HCT116 (cell line): Measurements from ENCODE around the gene LRRN2. TPM values are rescaled to one million over a fixed set of nuclear protein-coding genes. Genes with fewer than 3 reads are reported as not detected.

Source experiments
- ATAC-seq: fragments of 200-7000 bp; cut with Tn5 transposase; 2 replicates; pipeline ENCODE4 v1.9.1; 2020; ENCODE audit warnings: mild to moderate bottlenecking, moderate library complexity
- BruUV-seq: library from RNA; stranded (reverse); fragments of 400-500 nt; replicated peaks from 2 replicates; lab custom pipeline; 2021; lab: Mats Ljungman, UMichigan
- CTCF ChIA-PET: fragments of 300-600 bp; sonication (Branson Sonifier 250); formaldehyde crosslinking; loops from one replicate; lab custom pipeline; 2021; ENCODE audit warnings: antibody characterized with exemption; lab: Charles Lee
- POLR2A ChIA-PET: fragments of 300-600, 350-600 bp; sonication (Branson Sonifier 250); formaldehyde crosslinking; loops from one replicate; lab custom pipeline; 2021; ENCODE audit warnings: antibody characterized with exemption; lab: Charles Lee
- RAD21 ChIA-PET, 2 experiments: fragments of 300-600 bp; sonication (Branson Sonifier 250); formaldehyde crosslinking; loops; one replicate each; lab custom pipeline; 2023; ENCODE audit warnings: low total read pairs in 2 of 2; ENCODE audit not compliant: uncharacterized antibody in 2 of 2, unreplicated experiment in 2 of 2, low non-redundant PET in 1 of 2; lab: Charles Lee
- DNase-seq: peaks from one replicate; pipeline ENCODE4 v3.0.0-alpha.2; 2010; ENCODE audit warnings: low read depth, low spot score
- H2AFZ ChIP-seq: fragments of 200-600 bp; shearing (Covaris generic), sonication (generic); 2 replicates; pipeline ENCODE4 v1.6.1; 2017; ENCODE audit warnings: low read depth, mixed run types, mixed read lengths, antibody characterized with exemption, low read length; ENCODE audit not compliant: poor library complexity, severe bottlenecking
- H3K27ac ChIP-seq: 2 replicates; pipeline ENCODE4 v1.5.1; 2012; ENCODE audit warnings: low read depth, low read length
- H3K27me3 ChIP-seq: fragments of 200-600 bp; sonication (generic); 2 replicates; pipeline ENCODE4 v1.6.1; 2016; ENCODE audit warnings: mixed run types, low read length, mixed read lengths; ENCODE audit not compliant: insufficient read depth
- H3K36me3 ChIP-seq, 2 experiments: fragments of 200-500 bp in 1 of 2; fragments of 200-600 bp in 1 of 2; sonication (Bioruptor generic) in 1 of 2; sonication (generic) in 1 of 2; 2 replicates each; pipeline versions ENCODE4 v1.5.1 to v1.6.1; 2014 to 2016; ENCODE audit warnings: low read length in 2 of 2, inconsistent platforms in 1 of 2, mixed read lengths in 1 of 2, mixed run types in 1 of 2; ENCODE audit not compliant: insufficient read depth in 2 of 2, control insufficient read depth in 1 of 2
- H3K4me1 ChIP-seq, 2 experiments: fragments of 200-600 bp in 1 of 2; sonication (generic) in 1 of 2; 2 replicates each; pipeline versions ENCODE4 v1.5.1 to v1.6.1; 2012 to 2017; ENCODE audit warnings: low read length in 2 of 2, inconsistent platforms in 1 of 2, mild to moderate bottlenecking in 1 of 2, mixed read lengths in 1 of 2, mixed run types in 1 of 2, moderate library complexity in 1 of 2; ENCODE audit not compliant: insufficient read depth in 2 of 2, control insufficient read depth in 1 of 2
- H3K4me2 ChIP-seq: fragments of 200-600 bp; sonication (generic); 2 replicates; pipeline ENCODE4 v1.6.1; 2017; ENCODE audit warnings: mixed run types, low read length, mixed read lengths
- H3K4me3 ChIP-seq, 2 experiments: fragments of 200-600 bp in 1 of 2; sonication (generic) in 1 of 2; replicated peaks in 1 of 2; 2 replicates each; pipeline ENCODE4 v1.5.1; 2011 to 2016; ENCODE audit warnings: low read length in 2 of 2, control low read depth in 1 of 2, low read depth in 1 of 2, mild to moderate bottlenecking in 1 of 2, mixed read lengths in 1 of 2, mixed run types in 1 of 2
- H3K79me2 ChIP-seq: fragments of 200-600 bp; sonication (generic); 2 replicates; pipeline ENCODE4 v1.6.1; 2017; ENCODE audit warnings: mild to moderate bottlenecking, mixed run types, low read length, moderate library complexity, mixed read lengths; ENCODE audit not compliant: insufficient read depth
- H3K9ac ChIP-seq: fragments of 200-600 bp; sonication (generic); 2 replicates; pipeline ENCODE4 v1.6.1; 2016; ENCODE audit warnings: low read length, mixed read lengths
- H3K9me2 ChIP-seq: fragments of 200-600 bp; sonication (generic), shearing (Covaris generic); 2 replicates; pipeline ENCODE4 v1.6.1; 2017; ENCODE audit warnings: mixed run types, mild to moderate bottlenecking, moderate library complexity; ENCODE audit not compliant: insufficient read depth
- H3K9me3 ChIP-seq, 2 experiments: fragments of 200-500 bp in 1 of 2; fragments of 200-600 bp in 1 of 2; sonication (Bioruptor generic) in 1 of 2; sonication (generic) in 1 of 2; 2 replicates each; pipeline ENCODE4 v1.6.1; 2014 to 2017; ENCODE audit warnings: low read length in 2 of 2, mixed read lengths in 2 of 2, inconsistent platforms in 1 of 2, low read depth in 1 of 2, mild to moderate bottlenecking in 1 of 2, mixed run types in 1 of 2, moderate library complexity in 1 of 2; ENCODE audit not compliant: control insufficient read depth in 1 of 2, insufficient read depth in 1 of 2
- H4K20me1 ChIP-seq: fragments of 200-600 bp; sonication (generic), shearing (Covaris generic); 2 replicates; pipeline ENCODE4 v1.6.1; 2017; ENCODE audit warnings: mixed run types, mild to moderate bottlenecking, moderate library complexity; ENCODE audit not compliant: insufficient read depth
- CEBPB ChIP-seq: IDR thresholded peaks from 2 replicates; pipeline ENCODE4 v1.6.1; 2012; ENCODE audit warnings: low read depth
- CTCF ChIP-seq, 3 experiments: fragments of 200-600 bp in 1 of 3; sonication (generic) in 1 of 3; IDR thresholded peaks in 2 of 3; conservative IDR thresholded peaks in 1 of 3; 2 replicates each; pipeline ENCODE4 v1.5.1; 2012 to 2017; ENCODE audit warnings: low read depth in 2 of 3, low read length in 2 of 3, antibody characterized with exemption in 1 of 3, borderline replicate concordance in 1 of 3, control low read depth in 1 of 3, mild to moderate bottlenecking in 1 of 3, mixed read lengths in 1 of 3, mixed run types in 1 of 3, moderate library complexity in 1 of 3; ENCODE audit not compliant: insufficient read depth in 1 of 3
- EZH2phosphoT487 ChIP-seq: fragments of 200-600 bp; IDR thresholded peaks from 2 replicates; pipeline ENCODE4 v1.6.1; 2018; ENCODE audit warnings: antibody characterized with exemption, borderline replicate concordance
- FOSL1 ChIP-seq: IDR thresholded peaks from 2 replicates; pipeline ENCODE4 v1.6.1; 2012; ENCODE audit warnings: low read depth
- SRF ChIP-seq: IDR thresholded peaks from 2 replicates; pipeline ENCODE4 v1.6.1; 2012; ENCODE audit warnings: low read depth
- TCF7L2 ChIP-seq: IDR thresholded peaks from 2 replicates; pipeline ENCODE4 v1.7.0; 2011; ENCODE audit warnings: borderline replicate concordance, inconsistent platforms; ENCODE audit not compliant: insufficient read depth, insufficient read length; ENCODE audit errors: extremely low read depth
- ZFX ChIP-seq: fragments of 450-650 bp; IDR thresholded peaks from 2 replicates; pipeline ENCODE4 v1.6.1; 2017
- ZNF274 ChIP-seq: fragments of 200-500 bp; sonication (Bioruptor generic); IDR thresholded peaks from 2 replicates; pipeline ENCODE4 v1.6.1; 2014; ENCODE audit warnings: mild to moderate bottlenecking, low read depth, low read length, inconsistent platforms
- intact Hi-C: fragments of 100-400 bp; cut with micrococcal nuclease; formaldehyde crosslinking; loops from 2 replicates; pipeline ENCODE4 v1.10.0; 2022
- total RNA-seq: library from RNA; stranded (reverse); gene quantifications from one replicate; pipeline ENCODE4 v1.2.1, GENCODE V29; 2021; ENCODE audit not compliant: unreplicated experiment
- TF ChIP-seq, protein P1 (sequence below): IDR thresholded peaks from 2 replicates; pipeline ENCODE4 v1.6.1; 2011; ENCODE audit warnings: mild to moderate bottlenecking, low read length, moderate library complexity; ENCODE audit not compliant: insufficient replicate concordance; ENCODE audit errors: extremely low read depth

The LRRN2 gene
- total RNA-seq, 1 experiment from 2014 or later: 3.2 TPM

- ATAC-seq (no peak), DNase-seq (no peak)
- Histone ChIP-seq H4K20me1 (no peaks in the 10 kb centered on the region), H2AFZ (no peak overlapping the region), H3K4me3 (peak overlapping the region; percentile 53 to 72), H3K27ac (no peak overlapping the region), H3K4me2 (peak overlapping the region; percentile 91), H3K36me3 (no peaks in the 10 kb centered on the region), H3K4me1 (peaks cover 6 to 16% of the 10 kb centered on the region in 2 experiments; a peak in 3 of 4 replicates), H3K9ac (peak overlapping the region; percentile 66), H3K27me3 (no peaks in the 10 kb centered on the region), H3K79me2 (no peaks in the 10 kb centered on the region), H3K9me2 (no peaks in the 10 kb centered on the region), H3K9me3 (no peaks in the 10 kb centered on the region)
- no peak for TF ChIP-seq EZH2phosphoT487
- ChIA-PET POLR2A (no interaction called here), RAD21 (no interaction called here), CTCF (no interaction called here)
- intact Hi-C loops: no loop called here
- no TSS peak for BruUV-seq
Measured at GRCh38 chr1:204684206-204684570, 1.4 kb downstream of the LRRN2 start.

GRCh38 chr1:204683284-204684205 lies 2.0 kb downstream of the LRRN2 start:
- Histone ChIP-seq H3K27ac (no peak overlapping the region), H3K9me3 (no peaks in the 10 kb centered on the region), H4K20me1 (no peaks in the 10 kb centered on the region), H3K36me3 (no peaks in the 10 kb centered on the region), H3K27me3 (no peaks in the 10 kb centered on the region), H3K4me1 (peaks cover 6 to 16% of the 10 kb centered on the region in 2 experiments; a peak in 3 of 4 replicates), H2AFZ (no peak overlapping the region), H3K9me2 (no peaks in the 10 kb centered on the region), H3K4me3 (no peak overlapping the region), H3K9ac (no peak overlapping the region), H3K79me2 (no peaks in the 10 kb centered on the region), H3K4me2 (peak overlapping the region; percentile 91)
- no TSS peak for BruUV-seq
- DNase-seq (no peak), ATAC-seq (no peak)
- ChIA-PET RAD21 (no interaction called here), POLR2A (no interaction called here), CTCF (no interaction called here)
- no peak for TF ChIP-seq FOSL1
- no peak for TF ChIP-seq ZNF274
- TF ChIP-seq CEBPB: no peak
- TF ChIP-seq SRF: no peak
- no peak for TF ChIP-seq CTCF (IDR thresholded peaks at IDR 0.05 in 2 of 3, conservative IDR thresholded peaks at IDR 0.05 in 1 of 3; ENCODE audit: borderline replicate concordance in 1 of 3, insufficient read depth in 1 of 3, low read depth in 2 of 3, low read length in 2 of 3)
- TF ChIP-seq ZFX: no peak
- TF ChIP-seq EZH2phosphoT487: no peak
- TF ChIP-seq, protein P1, sequence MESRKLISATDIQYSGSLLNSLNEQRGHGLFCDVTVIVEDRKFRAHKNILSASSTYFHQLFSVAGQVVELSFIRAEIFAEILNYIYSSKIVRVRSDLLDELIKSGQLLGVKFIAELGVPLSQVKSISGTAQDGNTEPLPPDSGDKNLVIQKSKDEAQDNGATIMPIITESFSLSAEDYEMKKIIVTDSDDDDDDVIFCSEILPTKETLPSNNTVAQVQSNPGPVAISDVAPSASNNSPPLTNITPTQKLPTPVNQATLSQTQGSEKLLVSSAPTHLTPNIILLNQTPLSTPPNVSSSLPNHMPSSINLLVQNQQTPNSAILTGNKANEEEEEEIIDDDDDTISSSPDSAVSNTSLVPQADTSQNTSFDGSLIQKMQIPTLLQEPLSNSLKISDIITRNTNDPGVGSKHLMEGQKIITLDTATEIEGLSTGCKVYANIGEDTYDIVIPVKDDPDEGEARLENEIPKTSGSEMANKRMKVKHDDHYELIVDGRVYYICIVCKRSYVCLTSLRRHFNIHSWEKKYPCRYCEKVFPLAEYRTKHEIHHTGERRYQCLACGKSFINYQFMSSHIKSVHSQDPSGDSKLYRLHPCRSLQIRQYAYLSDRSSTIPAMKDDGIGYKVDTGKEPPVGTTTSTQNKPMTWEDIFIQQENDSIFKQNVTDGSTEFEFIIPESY: no peak
- TF ChIP-seq TCF7L2: no peak
- intact Hi-C loops: no loop called here
